Measurements from ENCODE around the gene SLC17A7. TPM values are rescaled to one million over a fixed set of nuclear protein-coding genes. Genes with fewer than 3 reads are reported as not detected.

SLC17A7 gene
- total RNA-seq, 1 experiment from 2014 or later = 1.8 TPM

GRCh38 chr19:49407079-49407478 lies 34.2 kb downstream of the SLC17A7 start:
- ChIA-PET RAD21 (ENCODE audit: low non-redundant PET in 1 of 2, low total read pairs in 2 of 2, uncharacterized antibody in 2 of 2, unreplicated experiment in 2 of 2) (no interaction called here), CTCF (no interaction called here), POLR2A (no interaction called here)
- no peak for TF ChIP-seq MAX (IDR thresholded peaks at IDR 0.05)
- no peak for TF ChIP-seq ZFX (IDR thresholded peaks at IDR 0.05)
- TF ChIP-seq ZNF274 (IDR thresholded peaks at IDR 0.05; ENCODE audit: low read depth, low read length) = no peak
- no peak for TF ChIP-seq JUND (IDR thresholded peaks at IDR 0.05)
- no peaks in the 10 kb centered on the region for H3K79me2 ChIP-seq (ENCODE audit: insufficient read depth, low read length)
- no peak overlapping the region for H3K9ac ChIP-seq (ENCODE audit: low read length)
- peaks cover 12 to 28% of the 10 kb centered on the region in 2 experiments; a peak in 3 of 4 replicates for H3K4me1 ChIP-seq (ENCODE audit: control insufficient read depth in 1 of 2, insufficient read depth in 2 of 2, low read length in 2 of 2)
- no peaks in the 10 kb centered on the region for H3K27me3 ChIP-seq (ENCODE audit: insufficient read depth, low read length)
- no peaks in the 10 kb centered on the region for H3K36me3 ChIP-seq (ENCODE audit: control insufficient read depth in 1 of 2, insufficient read depth in 2 of 2, low read length in 2 of 2)
- no peak for ATAC-seq
- H4K20me1 ChIP-seq (ENCODE audit: insufficient read depth) = no peaks in the 10 kb centered on the region
- no peak overlapping the region for H3K27ac ChIP-seq (ENCODE audit: low read depth, low read length)
- no peak overlapping the region for H2AFZ ChIP-seq (ENCODE audit: low read depth, low read length, poor library complexity, severe bottlenecking)
- DNase-seq (ENCODE audit: low read depth, low spot score) = no peak
- no peaks in the 10 kb centered on the region for H3K9me3 ChIP-seq (ENCODE audit: control insufficient read depth in 1 of 2, insufficient read depth in 1 of 2, low read depth in 1 of 2, low read length in 2 of 2)
- no peak overlapping the region for H3K4me2 ChIP-seq (ENCODE audit: low read length)
- BruUV-seq (replicated peaks) = no TSS peak
- no peak overlapping the region for H3K4me3 ChIP-seq (replicated peaks in 1 of 2; ENCODE audit: low read depth in 1 of 2, low read length in 2 of 2)
- H3K9me2 ChIP-seq (ENCODE audit: insufficient read depth) = no peaks in the 10 kb centered on the region
- intact Hi-C loops (cut with micrococcal nuclease) = no loop called here

- no peaks in the 10 kb centered on the region for H3K9me3 ChIP-seq (ENCODE audit: control insufficient read depth in 1 of 2, insufficient read depth in 1 of 2, low read depth in 1 of 2, low read length in 2 of 2)
- RAD21 ChIA-PET (ENCODE audit: low non-redundant PET in 1 of 2, low total read pairs in 2 of 2, uncharacterized antibody in 2 of 2, unreplicated experiment in 2 of 2) = no interaction called here
- H3K27me3 ChIP-seq (ENCODE audit: insufficient read depth, low read length) = no peaks in the 10 kb centered on the region
- no peak for DNase-seq (ENCODE audit: low read depth, low spot score)
- ATAC-seq = peak; percentile 83
- no peaks in the 10 kb centered on the region for H3K9me2 ChIP-seq (ENCODE audit: insufficient read depth)
- CTCF ChIA-PET = interaction anchor here (0.7 to 1.3 kb wide), 4 partner anchors 12 to 167 kb away, joined by 3 to 7 read pairs (median 3); no protein-coding TSS in a partner anchor
- H3K4me1 ChIP-seq (ENCODE audit: control insufficient read depth in 1 of 2, insufficient read depth in 2 of 2, low read length in 2 of 2) = peaks cover 10 to 15% of the 10 kb centered on the region in 2 experiments; a peak in 3 of 4 replicates
- no peak overlapping the region for H2AFZ ChIP-seq (ENCODE audit: low read depth, low read length, poor library complexity, severe bottlenecking)
- no peaks in the 10 kb centered on the region for H3K36me3 ChIP-seq (ENCODE audit: control insufficient read depth in 1 of 2, insufficient read depth in 2 of 2, low read length in 2 of 2)
- peak overlapping the region; percentile 56 for H3K4me2 ChIP-seq (ENCODE audit: low read length)
- H3K9ac ChIP-seq (ENCODE audit: low read length) = no peak overlapping the region
- intact Hi-C loops (cut with micrococcal nuclease) = no loop called here
- POLR2A ChIA-PET = interaction anchor here (1.1 to 2.1 kb wide), 3 partner anchors 12 to 48 kb away, joined by 3 to 8 read pairs (median 4); partner anchors contain the start of gene PIH1D1
- no peaks in the 10 kb centered on the region for H4K20me1 ChIP-seq (ENCODE audit: insufficient read depth)
- H3K27ac ChIP-seq (ENCODE audit: low read depth, low read length) = peak overlapping the region; percentile 46; the same call in 1 of the 2 replicates
- H3K79me2 ChIP-seq (ENCODE audit: insufficient read depth, low read length) = no peaks in the 10 kb centered on the region
- no TSS peak for BruUV-seq (replicated peaks)
- no peak overlapping the region for H3K4me3 ChIP-seq (replicated peaks in 1 of 2; ENCODE audit: low read depth in 1 of 2, low read length in 2 of 2)
- TF ChIP-seq ATF3 (IDR thresholded peaks at IDR 0.05) = no peak
- TF ChIP-seq SRF (IDR thresholded peaks at IDR 0.05; ENCODE audit: low read depth) = no peak
- TF ChIP-seq ZFX (IDR thresholded peaks at IDR 0.05) = no peak
- no peak for TF ChIP-seq POLR2AphosphoS5 (IDR thresholded peaks at IDR 0.05; ENCODE audit: low read depth, low read length)
- no peak for TF ChIP-seq MAX (IDR thresholded peaks at IDR 0.05)
- TF ChIP-seq CEBPB (IDR thresholded peaks at IDR 0.05; ENCODE audit: low read depth) = no peak
- TF ChIP-seq CTCF (IDR thresholded peaks at IDR 0.05 in 2 of 3, conservative IDR thresholded peaks at IDR 0.05 in 1 of 3; ENCODE audit: borderline replicate concordance in 1 of 3, insufficient read depth in 1 of 3, low read depth in 2 of 3, low read length in 2 of 3) = no peak
- no peak for TF ChIP-seq TCF7L2 (IDR thresholded peaks at IDR 0.05; ENCODE audit: borderline replicate concordance, extremely low read depth, insufficient read depth, insufficient read length)
- no peak for TF ChIP-seq REST (IDR thresholded peaks at IDR 0.05; ENCODE audit: low read depth)
- TF ChIP-seq SIN3A (IDR thresholded peaks at IDR 0.05; ENCODE audit: low read depth) = no peak
Measured at GRCh38 chr19:49403404-49404187, 37.7 kb downstream of the SLC17A7 start.
